GM12878 (cell line): ENCODE measurements around the gene TCERG1L.

Source experiments
- ATF3 ChIP-seq: IDR thresholded peaks from 2 replicates; pipeline ENCODE4 v1.6.1; 2011; ENCODE audit warnings: low read depth, mild to moderate bottlenecking, low read length, moderate library complexity, borderline replicate concordance; ENCODE audit errors: extremely low read depth
- BHLHE40 ChIP-seq, 2 experiments: fragments of 450-650 bp in 1 of 2; IDR thresholded peaks; 2 replicates each; pipeline ENCODE4 v1.6.1; 2011 to 2017; ENCODE audit warnings: low read depth in 2 of 2, borderline replicate concordance in 1 of 2, improper control_type of control experiment in 1 of 2, low read length in 1 of 2, mild to moderate bottlenecking in 1 of 2
- CHD1 ChIP-seq: IDR thresholded peaks from 2 replicates; pipeline ENCODE4 v1.6.1; 2012; ENCODE audit warnings: low read depth, low read length, improper control_type of control experiment
- FOXM1 ChIP-seq: IDR thresholded peaks from 2 replicates; pipeline ENCODE4 v1.6.1; 2012; ENCODE audit warnings: low read depth, mild to moderate bottlenecking, inconsistent platforms, low read length, moderate library complexity
- POLR2A ChIP-seq: IDR thresholded peaks from 2 replicates; pipeline ENCODE4 v1.6.1; 2011; ENCODE audit warnings: low read depth, mild to moderate bottlenecking, low read length
- POLR2AphosphoS2 ChIP-seq: IDR thresholded peaks from 2 replicates; pipeline ENCODE4 v1.6.1; 2011; ENCODE audit warnings: low read depth, mild to moderate bottlenecking, low read length, improper control_type of control experiment, moderate library complexity
- SIX5 ChIP-seq: IDR thresholded peaks from 2 replicates; pipeline ENCODE4 v1.6.1; 2011; ENCODE audit warnings: mild to moderate bottlenecking, low read depth, low read length, moderate library complexity; ENCODE audit not compliant: severe bottlenecking
- YY1 ChIP-seq: IDR thresholded peaks from 2 replicates; pipeline ENCODE4 v1.6.1; 2011; ENCODE audit warnings: low read depth, mild to moderate bottlenecking, low read length

GRCh38 chr10:131070856-131071255, 240.7 kb downstream of the TCERG1L start:
- TF ChIP-seq YY1 (no peak), CHD1 (no peak), ATF3 (no peak), POLR2A (no peak), POLR2AphosphoS2 (no peak), SIX5 (no peak), FOXM1 (no peak), BHLHE40 (IDR thresholded peaks at IDR 0.05; ENCODE audit: borderline replicate concordance in 1 of 2, low read depth in 2 of 2, low read length in 1 of 2) (no peak)
